ENCODE results near the gene TMX3. TPM values are rescaled to one million over a fixed set of nuclear protein-coding genes. Genes with fewer than 3 reads are reported as not detected.

TMX3 gene
- total and polyA plus RNA-seq, 2 donors, result 19.9 to 97.6 TPM

DNA sequence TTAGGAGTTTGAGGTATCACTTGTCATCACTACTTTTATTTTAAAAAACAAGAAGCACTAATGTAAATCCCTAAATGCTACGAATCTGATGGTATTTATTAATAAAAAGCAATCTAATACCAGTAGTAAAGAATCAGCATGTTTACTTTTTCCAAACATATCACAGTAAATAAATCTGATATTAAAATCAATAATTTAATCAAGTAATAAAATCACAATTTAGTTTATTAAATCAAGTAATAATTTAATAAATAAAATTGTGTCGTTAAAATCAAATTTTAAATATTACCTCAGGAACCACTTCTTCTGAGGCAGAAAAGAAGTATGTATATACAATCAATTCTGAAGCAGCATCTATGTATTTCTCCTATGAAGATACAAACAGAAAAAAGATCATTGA lies 18.0 kb downstream of the TMX3 start:
- peaks cover 10% of the 10 kb centered on the region for H3K36me3 ChIP-seq (ENCODE audit: insufficient read depth)
- 96% methylated on average over 2 of the region's 2 CpGs for WGBS
- no peak overlapping the region for H3K4me3 ChIP-seq (ENCODE audit: low read depth, low read length)
- no peak for DNase-seq (ENCODE audit: extremely low spot score)
- no peak overlapping the region for H3K27ac ChIP-seq (ENCODE audit: low read depth)
- no peaks in the 10 kb centered on the region for H3K4me1 ChIP-seq (ENCODE audit: insufficient read depth)

DNA sequence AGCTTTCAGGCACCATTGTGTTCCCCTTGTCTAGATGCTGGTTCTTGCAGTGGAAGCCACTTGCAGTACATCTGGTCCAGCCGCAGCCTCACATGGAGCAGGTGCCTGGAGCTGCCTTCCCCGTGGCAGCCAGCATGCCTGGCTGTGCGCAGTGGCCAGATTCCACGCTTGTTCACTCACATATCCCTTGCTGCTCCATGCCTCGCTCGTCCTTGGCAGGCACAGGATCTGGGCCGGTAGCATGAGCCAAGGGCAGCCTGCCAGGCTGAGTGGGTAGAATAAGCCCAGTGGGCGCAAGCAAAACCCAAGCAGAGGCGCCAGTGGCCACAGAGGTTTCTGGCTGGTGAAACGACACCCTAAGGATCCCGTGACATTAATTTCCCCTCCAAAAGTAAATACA lies 20.6 kb downstream of the TMX3 start:
- DNase-seq (ENCODE audit: extremely low spot score), result no peak
- Histone ChIP-seq H3K36me3 (ENCODE audit: insufficient read depth) (peaks cover 10% of the 10 kb centered on the region), H3K4me3 (ENCODE audit: low read depth, low read length) (no peak overlapping the region), H3K27ac (ENCODE audit: low read depth) (no peak overlapping the region), H3K4me1 (ENCODE audit: insufficient read depth) (no peaks in the 10 kb centered on the region)
- 86% methylated on average over 11 of the region's 11 CpGs for WGBS

DNA sequence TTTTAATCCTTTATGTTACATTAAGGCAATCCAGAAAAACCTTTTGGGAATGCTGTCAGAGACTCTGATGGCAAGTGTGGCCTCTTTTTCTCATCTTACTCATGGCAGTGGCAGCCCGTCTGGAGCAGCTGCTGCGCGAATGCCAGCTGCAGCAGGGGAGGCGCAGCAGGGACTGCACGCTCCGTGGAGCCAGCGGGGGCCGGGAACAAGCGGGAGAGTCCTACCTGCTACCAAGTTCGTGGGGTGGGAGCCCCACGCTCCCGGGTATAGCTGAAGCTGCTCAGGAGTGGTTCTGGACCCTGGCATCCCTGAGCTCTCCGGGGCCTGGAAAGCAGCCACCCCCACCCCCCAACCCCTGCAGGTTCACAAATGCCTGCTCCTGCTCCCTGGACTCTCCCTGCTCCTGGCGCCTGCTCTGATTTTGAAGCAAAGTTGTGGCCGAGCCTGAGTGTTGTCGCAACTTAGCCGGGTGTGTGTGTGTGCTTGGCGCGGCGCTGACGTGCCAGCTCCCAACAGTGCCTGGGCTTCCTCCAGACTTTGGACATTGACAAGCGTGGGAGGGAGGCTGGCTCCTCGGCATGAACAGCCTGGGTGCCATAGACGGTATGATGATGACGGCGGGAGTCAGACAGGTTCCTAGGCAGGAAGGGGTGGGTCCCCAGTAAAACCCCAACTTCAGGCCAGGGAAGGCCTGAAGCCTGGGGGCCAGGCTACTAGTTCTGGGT lies 21.7 kb downstream of the TMX3 start:
- 97% methylated on average over 26 of the region's 26 CpGs for WGBS
- no peak for DNase-seq (ENCODE audit: extremely low spot score)
- Histone ChIP-seq H3K36me3 (ENCODE audit: insufficient read depth) (peaks cover 10% of the 10 kb centered on the region), H3K27ac (ENCODE audit: low read depth) (no peak overlapping the region), H3K4me1 (ENCODE audit: insufficient read depth) (no peaks in the 10 kb centered on the region), H3K4me3 (ENCODE audit: low read depth, low read length) (no peak overlapping the region)

DNA sequence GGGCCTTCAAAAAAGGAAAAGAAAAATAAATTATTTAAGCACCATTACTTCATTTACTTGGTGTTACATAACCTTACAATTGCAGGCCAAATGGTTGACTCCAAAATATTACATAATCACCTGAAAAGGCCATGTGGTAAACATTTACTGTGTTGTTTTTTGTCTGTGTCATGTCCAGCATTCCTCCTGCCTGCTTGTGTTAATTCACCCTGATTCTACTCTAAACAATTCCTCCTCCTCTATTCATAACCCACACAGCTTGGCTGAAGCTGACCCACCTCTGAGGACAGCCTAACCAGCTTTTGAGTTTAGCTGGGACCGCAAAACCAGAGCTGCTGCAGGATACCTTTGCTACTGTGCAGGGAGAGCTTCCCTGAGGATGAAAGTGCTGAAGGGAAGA lies 35.4 kb downstream of the TMX3 start:
- no peak overlapping the region for H3K4me3 ChIP-seq (ENCODE audit: low read depth, low read length)
- H3K4me1 ChIP-seq (ENCODE audit: insufficient read depth), result no peaks in the 10 kb centered on the region
- H3K36me3 ChIP-seq (ENCODE audit: insufficient read depth), result peaks cover 4% of the 10 kb centered on the region
- WGBS, result 67% methylated on average over 1 of the region's 1 CpG
- H3K27ac ChIP-seq (ENCODE audit: low read depth), result no peak overlapping the region
- no peak for DNase-seq (ENCODE audit: extremely low spot score)

DNA sequence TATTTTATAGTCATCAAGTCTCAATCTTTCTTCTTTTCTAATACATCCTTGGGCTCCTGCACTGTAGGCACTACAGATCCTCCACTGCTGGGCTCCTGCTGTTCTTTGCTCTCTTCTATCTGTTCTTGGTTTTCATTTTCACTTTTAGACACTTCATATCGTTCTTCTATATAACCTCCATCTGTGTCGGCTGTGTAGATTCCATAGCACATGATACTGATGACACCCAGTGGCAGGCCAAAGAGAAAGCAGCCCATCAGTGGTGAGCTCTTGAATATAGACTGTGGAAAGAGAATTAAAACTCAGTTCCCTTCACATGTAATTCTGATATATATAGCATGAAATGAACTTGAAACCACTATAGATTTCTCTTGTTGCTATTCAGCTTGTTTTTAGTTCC lies 38.0 kb downstream of the TMX3 start:
- no peak overlapping the region for H3K4me3 ChIP-seq (ENCODE audit: low read depth, low read length)
- no peaks in the 10 kb centered on the region for H3K4me1 ChIP-seq (ENCODE audit: insufficient read depth)
- H3K27ac ChIP-seq (ENCODE audit: low read depth), result no peak overlapping the region
- peaks cover 4% of the 10 kb centered on the region for H3K36me3 ChIP-seq (ENCODE audit: insufficient read depth)
- WGBS, result 50% methylated on average over 2 of the region's 2 CpGs
- DNase-seq (ENCODE audit: extremely low spot score), result no peak

DNA sequence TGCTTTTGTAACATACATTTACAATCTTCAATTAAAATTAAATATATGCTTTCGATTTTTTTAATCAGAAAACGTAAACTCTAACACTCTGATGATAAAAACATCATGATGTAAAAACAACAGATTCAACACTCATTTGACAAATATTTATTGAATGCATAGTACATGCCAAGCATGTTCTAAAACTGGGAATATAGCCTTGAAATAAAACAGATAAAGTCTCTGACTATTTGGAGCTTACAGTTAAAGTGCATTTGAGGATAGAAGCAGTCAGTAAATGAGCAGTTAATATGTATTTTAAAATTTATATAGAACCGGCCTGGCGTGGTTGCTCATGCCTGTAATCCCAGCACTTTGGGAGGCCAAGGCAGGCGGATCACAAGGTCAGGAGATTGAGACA lies 47.8 kb downstream of the TMX3 start:
- no peak overlapping the region for H3K27ac ChIP-seq (ENCODE audit: low read depth)
- DNase-seq (ENCODE audit: extremely low spot score), result no peak
- no peaks in the 10 kb centered on the region for H3K4me1 ChIP-seq (ENCODE audit: insufficient read depth)
- H3K36me3 ChIP-seq (ENCODE audit: insufficient read depth), result no peaks in the 10 kb centered on the region
- 24% methylated on average over 5 of the region's 5 CpGs for WGBS
- no peak overlapping the region for H3K4me3 ChIP-seq (ENCODE audit: low read depth, low read length)

DNA sequence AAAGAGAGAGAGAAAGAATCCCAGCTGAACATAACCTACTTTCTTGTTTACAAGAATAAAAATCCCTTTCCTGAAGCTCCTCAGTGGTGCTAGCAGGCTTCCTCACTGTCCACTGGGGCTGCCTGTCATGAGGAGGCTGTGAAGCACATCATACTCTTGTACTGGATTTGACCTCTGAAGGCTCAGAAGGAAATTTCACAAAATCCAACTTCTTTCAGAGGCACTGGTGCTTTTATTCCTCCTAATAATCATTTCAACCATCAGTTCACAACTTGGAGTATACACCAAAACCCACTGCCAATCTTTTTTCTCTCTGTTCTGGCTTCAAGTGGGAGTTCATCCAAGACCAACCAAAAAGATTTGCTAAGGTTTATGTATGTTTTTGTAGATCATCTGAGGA lies 48.5 kb downstream of the TMX3 start:
- Histone ChIP-seq H3K36me3 (ENCODE audit: insufficient read depth) (no peaks in the 10 kb centered on the region), H3K4me3 (ENCODE audit: low read depth, low read length) (no peak overlapping the region), H3K4me1 (ENCODE audit: insufficient read depth) (no peaks in the 10 kb centered on the region), H3K27ac (ENCODE audit: low read depth) (no peak overlapping the region)
- DNase-seq (ENCODE audit: extremely low spot score), result no peak

DNA sequence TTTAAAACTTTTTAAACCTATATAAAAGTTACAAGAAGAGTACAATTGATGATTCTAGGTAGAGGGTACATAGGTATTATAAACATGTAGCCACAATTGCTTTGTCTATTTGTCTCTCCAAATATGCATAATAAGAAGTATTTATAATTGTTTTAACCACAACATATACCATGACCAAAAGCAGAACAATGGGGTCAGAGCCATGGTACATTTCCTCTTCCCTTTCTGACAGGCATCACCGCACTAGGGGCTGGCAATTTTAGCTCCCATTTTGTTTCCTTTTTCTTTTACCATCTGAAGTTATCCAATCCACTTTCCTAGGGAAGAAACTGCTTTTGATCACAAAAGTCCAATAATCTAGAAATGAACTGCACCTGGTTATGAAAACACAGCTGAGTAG lies 49.3 kb downstream of the TMX3 start:
- DNase-seq (ENCODE audit: extremely low spot score), result no peak
- no peak overlapping the region for H3K27ac ChIP-seq (ENCODE audit: low read depth)
- H3K36me3 ChIP-seq (ENCODE audit: insufficient read depth), result no peaks in the 10 kb centered on the region
- H3K4me1 ChIP-seq (ENCODE audit: insufficient read depth), result no peaks in the 10 kb centered on the region
- 92% methylated on average over 1 of the region's 1 CpG for WGBS
- no peak overlapping the region for H3K4me3 ChIP-seq (ENCODE audit: low read depth, low read length)

DNA sequence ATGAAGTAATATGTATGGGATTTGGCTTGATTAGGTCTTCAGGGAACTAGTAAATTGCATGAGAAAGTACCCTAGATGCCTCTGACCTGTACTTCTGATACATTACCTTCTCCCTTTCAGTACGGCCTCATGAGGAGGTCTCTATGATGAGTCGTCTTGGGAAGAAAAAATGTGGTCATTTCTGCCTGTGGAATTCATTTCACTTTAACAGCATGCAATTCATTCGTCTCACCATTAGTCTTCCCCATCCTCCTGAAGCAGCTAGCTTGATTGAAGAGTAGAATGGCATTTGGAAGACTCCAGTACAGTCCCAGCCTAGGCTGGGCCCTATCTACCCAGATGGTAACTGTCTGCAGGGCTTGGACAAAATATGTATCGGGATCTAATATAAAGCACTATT lies 52.2 kb downstream of the TMX3 start:
- H3K27ac ChIP-seq (ENCODE audit: low read depth), result no peak overlapping the region
- no peak for DNase-seq (ENCODE audit: extremely low spot score)
- no peaks in the 10 kb centered on the region for H3K36me3 ChIP-seq (ENCODE audit: insufficient read depth)
- H3K4me3 ChIP-seq (ENCODE audit: low read depth, low read length), result no peak overlapping the region
- H3K4me1 ChIP-seq (ENCODE audit: insufficient read depth), result no peaks in the 10 kb centered on the region
- WGBS, result 85% methylated on average over 4 of the region's 4 CpGs

DNA sequence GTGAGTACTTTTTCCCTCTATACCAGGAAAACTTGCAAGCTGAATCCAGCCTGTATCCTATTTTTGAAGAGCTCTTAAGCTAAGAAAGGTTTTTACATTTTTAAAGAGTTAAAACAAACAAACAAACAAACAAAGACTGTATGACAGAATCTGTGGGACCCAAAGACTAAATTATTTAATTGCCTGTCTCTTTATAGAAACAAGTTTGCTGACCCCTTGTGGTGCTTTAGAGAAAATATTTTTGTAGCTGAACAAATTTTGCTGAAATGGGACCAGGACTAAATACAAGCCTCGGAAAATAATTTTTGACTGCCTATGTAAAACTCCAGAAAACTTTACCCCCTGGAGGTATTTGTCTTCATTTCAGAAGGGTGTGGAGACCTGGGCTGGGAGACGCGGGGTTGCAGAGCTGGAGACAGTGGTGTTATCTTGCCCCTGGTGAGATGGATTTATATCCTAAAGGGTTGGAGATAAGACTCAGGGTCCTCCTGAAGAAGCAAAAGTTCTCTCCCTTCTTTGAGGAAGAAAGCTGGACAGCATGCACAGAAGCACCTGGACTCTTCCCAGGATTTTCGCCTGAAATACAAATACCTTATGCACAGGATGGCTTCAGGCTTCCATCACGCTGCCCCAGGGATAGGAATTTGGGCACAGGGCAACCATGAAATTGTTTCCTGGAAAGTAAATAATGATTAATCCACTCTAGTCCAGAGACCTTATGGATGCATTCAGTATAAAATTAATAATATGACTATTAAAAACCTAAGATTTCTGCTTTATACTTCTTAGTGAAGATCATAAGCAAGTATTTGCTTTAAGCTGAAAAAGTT lies 54.3 kb downstream of the TMX3 start:
- no peaks in the 10 kb centered on the region for H3K4me1 ChIP-seq (ENCODE audit: insufficient read depth)
- WGBS, result 38% methylated on average over 5 of the region's 5 CpGs
- no peak overlapping the region for H3K27ac ChIP-seq (ENCODE audit: low read depth)
- H3K36me3 ChIP-seq (ENCODE audit: insufficient read depth), result no peaks in the 10 kb centered on the region
- H3K4me3 ChIP-seq (ENCODE audit: low read depth, low read length), result no peak overlapping the region
- DNase-seq (ENCODE audit: extremely low spot score), result peak; percentile 11

DNA sequence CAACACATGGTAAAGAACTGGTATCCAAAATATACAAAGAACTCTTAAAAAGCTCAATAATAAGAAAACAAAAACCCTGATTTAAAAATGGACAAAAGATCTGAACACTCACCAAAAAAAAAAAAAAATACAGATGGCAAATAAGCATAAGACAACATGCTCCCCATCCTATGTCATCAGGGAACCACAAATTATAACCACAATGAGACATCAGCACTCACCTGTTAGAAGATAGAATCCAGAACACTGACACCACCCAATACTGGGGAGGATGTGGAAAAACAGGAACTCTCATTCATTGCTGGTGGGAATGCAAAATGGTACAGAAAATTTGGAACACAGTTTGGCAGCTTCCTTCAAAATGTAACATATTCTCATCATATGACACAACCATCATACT lies 66.7 kb downstream of the TMX3 start:
- no peak for DNase-seq (ENCODE audit: extremely low spot score)
- H3K4me3 ChIP-seq (ENCODE audit: low read depth, low read length), result no peak overlapping the region
- H3K27ac ChIP-seq (ENCODE audit: low read depth), result no peak overlapping the region
- no peaks in the 10 kb centered on the region for H3K36me3 ChIP-seq (ENCODE audit: insufficient read depth)
- H3K4me1 ChIP-seq (ENCODE audit: insufficient read depth), result no peaks in the 10 kb centered on the region

DNA sequence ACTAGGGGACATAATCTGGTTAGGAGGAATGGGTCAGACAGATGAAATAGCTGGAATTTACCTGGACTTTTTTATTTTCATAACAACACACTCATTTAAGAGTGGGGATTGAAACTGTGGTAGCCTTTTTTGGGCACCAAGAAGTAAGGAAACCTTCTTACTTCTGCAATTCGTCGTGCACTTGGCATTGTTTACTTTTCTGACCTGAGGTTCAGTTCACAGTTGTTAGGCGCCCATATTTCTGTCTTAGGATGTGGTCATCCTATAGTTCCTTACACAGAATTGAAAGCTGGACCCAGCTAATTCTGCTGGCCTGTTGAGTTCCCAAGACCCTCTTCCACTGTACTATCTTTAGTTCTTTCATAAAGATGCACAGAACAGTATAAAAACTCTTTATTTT lies 72.9 kb downstream of the TMX3 start:
- Histone ChIP-seq H3K36me3 (ENCODE audit: insufficient read depth) (no peaks in the 10 kb centered on the region), H3K27ac (ENCODE audit: low read depth) (no peak overlapping the region), H3K4me1 (ENCODE audit: insufficient read depth) (no peaks in the 10 kb centered on the region), H3K4me3 (ENCODE audit: low read depth, low read length) (no peak overlapping the region)
- WGBS, result 77% methylated on average over 3 of the region's 3 CpGs
- no peak for DNase-seq (ENCODE audit: extremely low spot score)

DNA sequence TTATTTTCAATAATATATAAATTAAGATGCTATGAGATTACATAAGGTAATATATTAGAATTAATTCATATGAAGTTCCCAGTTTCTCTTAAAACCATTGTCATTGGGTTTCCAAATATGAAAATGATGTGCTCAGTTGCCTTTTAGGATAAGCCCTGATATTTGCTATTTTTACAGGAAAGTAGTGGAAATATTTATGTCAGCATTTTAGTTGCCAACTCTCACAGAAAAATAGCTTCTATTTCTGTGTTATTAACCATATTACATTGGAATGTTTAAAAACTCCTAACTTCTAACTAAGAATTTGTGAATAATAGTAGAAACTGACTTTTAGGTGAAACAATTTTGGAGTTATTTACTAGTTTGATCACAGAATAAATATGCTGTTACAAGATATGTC lies 74.0 kb downstream of the TMX3 start:
- Histone ChIP-seq H3K36me3 (ENCODE audit: insufficient read depth) (no peaks in the 10 kb centered on the region), H3K27ac (ENCODE audit: low read depth) (no peak overlapping the region), H3K4me1 (ENCODE audit: insufficient read depth) (no peaks in the 10 kb centered on the region), H3K4me3 (ENCODE audit: low read depth, low read length) (no peak overlapping the region)
- DNase-seq (ENCODE audit: extremely low spot score), result no peak

DNA sequence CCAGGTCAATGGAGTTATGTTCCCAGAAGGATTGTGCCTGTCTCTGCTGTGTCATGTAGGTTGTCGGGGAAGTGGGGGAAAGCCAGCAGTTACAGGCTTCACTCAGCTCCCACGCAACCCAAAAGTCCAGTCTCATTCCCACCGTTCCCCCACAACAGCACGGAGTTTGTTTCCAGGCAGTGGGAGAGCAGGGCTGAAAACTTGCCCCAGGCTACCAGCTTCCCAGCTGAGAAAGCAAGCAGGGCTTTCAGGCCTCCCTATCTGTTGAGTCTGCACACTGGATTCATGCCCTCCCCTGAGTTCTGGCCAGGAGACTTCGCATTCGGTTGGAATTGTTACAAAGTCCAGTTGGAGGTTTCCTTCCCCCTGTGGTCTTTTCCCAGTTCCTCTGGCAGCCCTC lies 76.3 kb downstream of the TMX3 start:
- 92% methylated on average over 6 of the region's 6 CpGs for whole genome bisulfite sequencing
- no peak for DNase-seq (ENCODE audit: extremely low spot score)
- H3K27ac ChIP-seq (ENCODE audit: low read depth), result no peak overlapping the region

More for the DNA sequence above, 76.3 kb downstream of the TMX3 start:
- H3K4me3 ChIP-seq (ENCODE audit: low read depth, low read length), result no peak overlapping the region
- H3K36me3 ChIP-seq (ENCODE audit: insufficient read depth), result no peaks in the 10 kb centered on the region
- H3K4me1 ChIP-seq (ENCODE audit: insufficient read depth), result no peaks in the 10 kb centered on the region

Data from urinary bladder (tissue), 4 donors.